ENCODE data around the gene SPINK9. TPM values are rescaled to one million over a fixed set of nuclear protein-coding genes. Genes with fewer than 3 reads are reported as not detected.

Gene SPINK9
- total RNA-seq, 2 experiments from 2014 or later: not detected

- POLR2A ChIA-PET: no interaction called here
- Mint-ChIP-seq H3K36me3 (ENCODE audit: low read depth) (peaks cover 24% of the 10 kb centered on the region), H3K27ac (peak overlapping the region; percentile 99), H3K27me3 (no peaks in the 10 kb centered on the region), H3K4me1 (peaks cover 67% of the 10 kb centered on the region), H3K9me3 (ENCODE audit: low read depth) (no peaks in the 10 kb centered on the region), H3K4me3 (no peak overlapping the region)
- CTCF ChIA-PET: no interaction called here
- intact Hi-C loops (cut with DNase I, micrococcal nuclease): loop anchor here in 1 of 2 experiments (10.0 kb wide), 1 partner anchor 319 kb away; no protein-coding TSS in a partner anchor
- no peak for ATAC-seq
- no peak for DNase-seq
Observed at GRCh38 chr5:148386041-148386440, 50.7 kb downstream of the SPINK9 start.

- Mint-ChIP-seq H3K27ac (peak overlapping the region; percentile 88), H3K4me3 (no peak overlapping the region), H3K4me1 (peaks cover 78% of the 10 kb centered on the region), H3K36me3 (ENCODE audit: low read depth) (peaks cover 26% of the 10 kb centered on the region), H3K27me3 (no peaks in the 10 kb centered on the region), H3K9me3 (ENCODE audit: low read depth) (no peaks in the 10 kb centered on the region)
- intact Hi-C loops (cut with DNase I, micrococcal nuclease): loop anchor here in 1 of 2 experiments (10.0 kb wide), 1 partner anchor 317 kb away; no protein-coding TSS in a partner anchor
- CTCF ChIA-PET: interaction anchor here (0.6 to 1.7 kb wide), 2 partner anchors 14 to 204 kb away, joined by 3 read pairs; no protein-coding TSS in a partner anchor
- ATAC-seq: no peak
- POLR2A ChIA-PET: no interaction called here
- no peak for DNase-seq
Observed at GRCh38 chr5:148387325-148387724, 52.0 kb downstream of the SPINK9 start.

GRCh38 chr5:148388696-148389095 is 53.3 kb downstream of the SPINK9 start:
- H3K27ac Mint-ChIP-seq: peak overlapping the region; percentile 79
- ChIA-PET POLR2A (no interaction called here), CTCF (interaction anchor here (0.9 to 1.7 kb wide), 4 partner anchors 12 to 209 kb away, joined by 3 to 4 read pairs (median 3); no protein-coding TSS in a partner anchor)
- ATAC-seq (peak; percentile 77), DNase-seq (no peak)
- H3K9me3 Mint-ChIP-seq (ENCODE audit: low read depth): no peaks in the 10 kb centered on the region
- no peaks in the 10 kb centered on the region for H3K27me3 Mint-ChIP-seq
- H3K4me1 Mint-ChIP-seq: peaks cover 86% of the 10 kb centered on the region
- H3K4me3 Mint-ChIP-seq: peak overlapping the region; percentile 25
- intact Hi-C loops (cut with DNase I, micrococcal nuclease): loop anchor here (2.0 to 10.0 kb wide), 2 partner anchors 316 to 320 kb away; no protein-coding TSS in a partner anchor
- peaks cover 32% of the 10 kb centered on the region for H3K36me3 Mint-ChIP-seq (ENCODE audit: low read depth)

Other genes with a start within 250 kb of the SPINK9 start
- gene SPINK14, start 167.0 kb upstream of the SPINK9 start, total RNA-seq: not detected
- not detected for gene SPINK6, start 132.5 kb upstream of the SPINK9 start, total RNA-seq
- gene MARCOL, start 97.0 kb upstream of the SPINK9 start, total RNA-seq: not detected
- not detected for gene SPINK13, start 66.8 kb upstream of the SPINK9 start, total RNA-seq
- not detected for gene SPINK7, start 23.1 kb upstream of the SPINK9 start, total RNA-seq
- gene FBXO38, start 48.4 kb downstream of the SPINK9 start, total RNA-seq: 10 to 100 TPM; 47.5 to 65.4 TPM